ENCODE results near the gene RNASE11. TPM values are rescaled to one million over a fixed set of nuclear protein-coding genes. Genes with fewer than 3 reads are reported as not detected.

RNASE11 gene
- total RNA-seq, 1 donor from 2014 or later: not detected

Other genes starting within 250 kb of the RNASE11 start
- 17.0 TPM for gene PARP2, start 244.4 kb downstream of the RNASE11 start, total RNA-seq
- 14.7 TPM for gene TEP1, start 174.5 kb downstream of the RNASE11 start, total RNA-seq
- 0.30 TPM for gene KLHL33, start 151.8 kb downstream of the RNASE11 start, total RNA-seq
- gene OSGEP, start 133.2 kb downstream of the RNASE11 start, total RNA-seq: 33.6 TPM
- gene APEX1, start 132.8 kb downstream of the RNASE11 start, total RNA-seq: 60.7 TPM
- gene PIP4P1, start 126.6 kb downstream of the RNASE11 start, total RNA-seq: 17.6 TPM
- gene PNP, start 118.6 kb downstream of the RNASE11 start, total RNA-seq: 24.4 TPM
- not detected for gene RNASE10, start 82.5 kb downstream of the RNASE11 start, total RNA-seq
- gene RNASE9, start 27.0 kb downstream of the RNASE11 start, total RNA-seq: not detected
- not detected for gene RNASE12, start 3.4 kb upstream of the RNASE11 start, total RNA-seq
- not detected for gene OR6S1, start 53.7 kb upstream of the RNASE11 start, total RNA-seq
- 31.1 TPM for gene RNASE4, start 96.6 kb upstream of the RNASE11 start, total RNA-seq
- 9.6 TPM for gene ANG, start 100.8 kb upstream of the RNASE11 start, total RNA-seq
- gene EDDM3A, start 157.9 kb upstream of the RNASE11 start, total RNA-seq: not detected
- gene EDDM3B, start 180.4 kb upstream of the RNASE11 start, total RNA-seq: not detected
- 7.9 TPM for gene RNASE6, start 193.3 kb upstream of the RNASE11 start, total RNA-seq
- 148 TPM for gene RNASE1, start 214.8 kb upstream of the RNASE11 start, total RNA-seq